Stimulated activated CD4-positive, alpha-beta T cell treated with anti-CD3 and anti-CD28 coated beads, Interleukin-2, amount 100 ng/mL, for 48 hours (primary cell): ENCODE data around the gene NIPBL.

Source experiments
- DNase-seq, 2 donors: peaks; one replicate each; pipeline ENCODE4 v3.0.0-alpha.2; 2020

The NIPBL gene

GRCh38 chr5:37103302-37103701 is 226.7 kb downstream of the NIPBL start:
- DNase-seq: no peak

DNA sequence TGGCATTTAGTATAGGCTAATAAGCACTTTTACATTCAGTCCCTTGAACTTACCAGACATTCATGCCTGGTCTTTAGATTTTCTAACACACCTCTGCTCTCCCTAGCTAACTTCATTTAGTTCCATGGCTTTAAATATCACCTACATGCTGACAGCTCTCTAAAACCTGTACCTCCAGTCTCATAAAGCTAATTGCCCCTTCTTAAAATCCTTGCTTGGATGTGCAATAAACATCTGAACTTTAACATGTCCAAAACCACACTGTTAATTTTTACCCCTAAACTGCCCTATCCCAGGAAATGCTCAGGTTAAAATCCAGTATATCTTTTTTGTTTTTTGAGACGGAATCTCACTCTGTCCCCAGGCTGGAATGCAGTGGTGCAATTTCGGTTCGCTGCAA is 232.8 kb downstream of the NIPBL start:
- DNase-seq: no peak

DNA sequence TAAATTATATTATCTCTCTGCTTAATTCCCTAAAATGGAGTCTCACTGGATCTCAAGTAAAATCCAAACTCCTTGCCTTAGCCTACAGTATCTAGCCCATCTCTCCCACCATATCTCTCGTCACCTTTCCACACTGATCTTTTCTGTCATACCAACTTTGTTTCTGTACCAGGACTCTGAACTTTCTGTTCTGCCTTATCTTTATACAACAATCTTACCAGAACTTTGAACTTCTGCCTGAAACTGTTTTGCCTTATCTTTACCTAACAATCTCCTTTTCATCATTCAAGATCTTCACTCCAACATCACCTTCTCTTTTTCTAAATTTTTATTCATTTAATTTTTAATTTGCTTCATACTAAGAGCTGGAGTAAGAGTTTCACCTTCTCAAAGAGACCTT is 233.6 kb downstream of the NIPBL start:
- DNase-seq: no peak

DNA sequence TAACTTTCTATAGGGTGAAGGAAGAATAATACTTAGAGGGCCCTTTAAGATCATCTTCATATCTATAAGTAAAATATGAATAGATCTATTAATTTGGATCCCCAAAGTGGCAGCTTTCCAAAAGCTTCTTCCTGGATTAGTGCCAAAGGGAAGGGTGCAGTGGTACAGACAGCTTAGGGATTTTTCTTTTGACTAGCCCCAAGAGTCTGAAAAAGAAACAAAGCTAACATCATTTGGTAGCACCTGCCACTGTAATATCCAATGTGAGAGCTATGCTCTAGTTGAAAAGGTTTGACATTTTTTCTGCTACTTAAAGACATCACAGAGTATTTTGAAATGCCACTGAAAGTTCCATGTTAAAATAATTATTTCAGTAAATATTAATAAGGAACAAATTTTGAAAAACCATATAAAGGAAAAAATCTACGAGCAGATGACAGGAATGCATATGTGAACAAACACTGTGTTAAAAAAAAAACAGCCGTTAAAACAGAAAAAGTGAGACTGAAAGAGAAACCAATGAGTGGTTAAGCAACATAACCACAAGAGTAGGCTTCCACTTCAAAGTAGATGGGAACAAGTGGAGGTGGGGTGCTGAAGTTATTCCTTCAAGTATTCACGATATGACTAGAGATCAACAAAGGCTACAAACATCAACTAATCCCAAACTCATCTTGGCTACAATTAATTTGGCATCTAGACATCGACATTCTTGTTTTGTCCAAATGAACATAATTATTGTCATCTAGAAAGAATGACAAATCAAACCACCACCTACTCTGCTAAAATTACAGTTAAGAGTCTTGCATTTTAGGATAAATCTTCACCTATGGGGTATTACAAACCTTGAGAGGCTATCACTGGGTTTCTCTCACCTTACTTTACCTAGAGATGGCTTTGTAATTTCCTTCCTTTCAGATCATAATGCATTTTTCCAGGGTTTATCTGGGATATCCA is 235.1 kb downstream of the NIPBL start:
- DNase-seq: no peak

DNA sequence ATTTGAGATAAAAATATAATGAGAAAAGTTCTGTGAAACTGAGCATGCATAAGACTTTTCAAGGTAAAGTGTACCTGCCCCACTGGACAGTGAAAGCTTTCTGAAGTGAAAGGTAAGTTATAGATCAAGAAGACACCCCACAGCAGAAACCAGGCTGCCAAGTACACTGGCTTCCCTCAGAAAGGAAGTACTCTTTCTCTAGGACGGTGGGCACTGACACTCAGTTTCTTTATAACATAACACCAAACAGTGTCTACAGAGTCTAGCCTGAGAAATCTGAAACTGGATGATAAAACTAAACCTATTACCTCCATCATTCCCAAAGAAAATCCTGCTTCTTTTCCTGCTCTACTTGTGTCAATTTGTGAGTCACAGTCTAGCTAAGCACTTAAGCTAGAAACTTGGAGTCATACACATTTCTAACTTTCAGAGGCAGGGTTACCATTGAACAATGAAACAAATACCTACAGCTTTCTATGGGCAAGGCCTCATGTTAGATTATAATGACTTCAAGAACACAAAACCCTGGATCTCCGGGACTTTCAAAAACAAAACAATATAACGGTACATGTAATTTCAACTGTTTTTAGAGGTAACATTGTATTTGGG is 235.9 kb downstream of the NIPBL start:
- DNase-seq: no peak
